GM12878 (cell line): ENCODE measurements around the gene H1-8. TPM values are rescaled to one million over a fixed set of nuclear protein-coding genes. Genes with fewer than 3 reads are reported as not detected.

Experiments used
- ATAC-seq: fragments of 200-7000 bp; cut with Tn5 transposase; 3 replicates; pipeline ENCODE4 v1.9.1; 2020; ENCODE audit warnings: mild to moderate bottlenecking, moderate library complexity
- BruUV-seq: library from RNA; stranded (reverse); fragments of 400-500 nt; replicated peaks from 2 replicates; lab custom pipeline; 2021; lab: Mats Ljungman, UMichigan
- CTCF ChIA-PET: fragments of 300-600 bp; sonication (Branson Sonifier 250); formaldehyde crosslinking; extraction: SDS; loops from one replicate; lab custom pipeline; 2021; ENCODE audit warnings: inconsistent platforms; lab: Yijun Ruan, JAX
- POLR2A ChIA-PET: fragments of 350-600 bp; formaldehyde crosslinking; extraction: SDS; loops from one replicate; lab custom pipeline; 2021; ENCODE audit warnings: inconsistent platforms; lab: Charles Lee
- RAD21 ChIA-PET: fragments of 300-600 bp; sonication (Branson Sonifier 250); formaldehyde crosslinking; loops from one replicate; lab custom pipeline; 2023; ENCODE audit warnings: antibody characterized with exemption; ENCODE audit not compliant: unreplicated experiment; lab: Charles Lee
- SMC1A ChIA-PET: fragments of 300-600 bp; sonication (Branson Sonifier 250); formaldehyde crosslinking; loops from one replicate; lab custom pipeline; 2023; ENCODE audit not compliant: unreplicated experiment, uncharacterized antibody; lab: Charles Lee
- DNase-seq: peaks from one replicate; pipeline ENCODE4 v3.0.0-alpha.2; 2011; ENCODE audit warnings: low read depth, low spot score
- FAIRE-seq: peaks from 3 replicates; lab custom pipeline; 2011; peaks lifted over from hg19 to GRCh38; lab: Jason Lieb, UNC
- H2AFZ ChIP-seq: 2 replicates; pipeline ENCODE4 v1.6.0; 2011; ENCODE audit warnings: low read depth, low read length, control low read depth; ENCODE audit not compliant: control insufficient read depth
- H3K27ac ChIP-seq: 2 replicates; pipeline ENCODE4 v1.5.1; 2011; ENCODE audit warnings: control low read depth; ENCODE audit not compliant: control insufficient read depth, insufficient read depth
- H3K27me3 ChIP-seq, 2 experiments: replicated peaks in 1 of 2; 2 replicates each; pipeline versions ENCODE4 v1.6.0 to v1.6.1; 2011; ENCODE audit warnings: low read length in 1 of 2; ENCODE audit not compliant: control insufficient read depth in 2 of 2, insufficient read depth in 2 of 2
- H3K36me3 ChIP-seq, 2 experiments: 2 replicates each; pipeline ENCODE4 v1.5.1; 2011; ENCODE audit warnings: low read length in 1 of 2; ENCODE audit not compliant: control insufficient read depth in 2 of 2, insufficient read depth in 2 of 2
- H3K4me1 ChIP-seq: 2 replicates; pipeline ENCODE4 v1.6.1; 2011; ENCODE audit warnings: mild to moderate bottlenecking, low read length, moderate library complexity, mixed read lengths; ENCODE audit not compliant: control insufficient read depth, insufficient read depth
- H3K4me2 ChIP-seq: 2 replicates; pipeline ENCODE4 v1.6.0; 2011; ENCODE audit warnings: control low read depth; ENCODE audit not compliant: control insufficient read depth, insufficient read depth
- H3K4me3 ChIP-seq: fragments of 200-600 bp; sonication (generic); 2 replicates; pipeline ENCODE4 v1.5.1; 2016
- H3K79me2 ChIP-seq: 2 replicates; pipeline ENCODE4 v1.6.0; 2011; ENCODE audit warnings: low read length; ENCODE audit not compliant: control insufficient read depth, insufficient read depth
- H3K9ac ChIP-seq: 2 replicates; pipeline ENCODE4 v1.8.0; 2011; ENCODE audit warnings: low read length, control low read depth, mixed read lengths; ENCODE audit not compliant: control insufficient read depth, insufficient read depth
- H3K9me3 ChIP-seq: replicated peaks from 3 replicates; pipeline ENCODE4 v1.5.1; 2011; ENCODE audit warnings: mild to moderate bottlenecking, low read length; ENCODE audit not compliant: control insufficient read depth, insufficient read depth
- H4K20me1 ChIP-seq: 2 replicates; pipeline ENCODE4 v1.6.0; 2011; ENCODE audit not compliant: control insufficient read depth, insufficient read depth
- ASH2L ChIP-seq: fragments of 300-600, 200-600 bp; sonication (generic); IDR thresholded peaks from 2 replicates; pipeline ENCODE4 v1.6.1; 2017; ENCODE audit warnings: low read depth, mild to moderate bottlenecking, borderline replicate concordance
- CBX3 ChIP-seq: fragments of 200-600 bp; sonication (generic); IDR thresholded peaks from 2 replicates; pipeline ENCODE4 v1.6.1; 2016; ENCODE audit warnings: low read depth, borderline replicate concordance
- GABPA ChIP-seq: IDR thresholded peaks from 2 replicates; pipeline ENCODE4 v1.6.1; 2014; ENCODE audit warnings: antibody characterized with exemption, low read depth, mild to moderate bottlenecking, inconsistent platforms
- GATAD2B ChIP-seq: fragments of 450-650 bp; conservative IDR thresholded peaks from 2 replicates; pipeline ENCODE4 v1.6.1; 2017; ENCODE audit warnings: low read depth, mild to moderate bottlenecking, moderate library complexity
- HDAC6 ChIP-seq: fragments of 200-600 bp; sonication (generic); IDR thresholded peaks from one replicate; pipeline ENCODE4 v1.8.0; 2017; ENCODE audit warnings: antibody characterized with exemption; ENCODE audit not compliant: unreplicated experiment
- MEF2A ChIP-seq: IDR thresholded peaks from 2 replicates; pipeline ENCODE4 v1.6.1; 2011; ENCODE audit warnings: low read depth, mild to moderate bottlenecking, low read length, moderate library complexity; ENCODE audit not compliant: insufficient read depth
- NBN ChIP-seq: fragments of 450-650 bp; IDR thresholded peaks from 2 replicates; pipeline ENCODE4 v1.6.1; 2016
- PAX8 ChIP-seq: fragments of 450-650 bp; IDR thresholded peaks from 2 replicates; pipeline ENCODE4 v1.6.1; 2017; ENCODE audit warnings: mild to moderate bottlenecking, moderate library complexity
- POLR2AphosphoS5 ChIP-seq: IDR thresholded peaks from 2 replicates; pipeline ENCODE4 v1.6.1; 2011; ENCODE audit warnings: mild to moderate bottlenecking, low read length, inconsistent platforms
- REST ChIP-seq: IDR thresholded peaks from 2 replicates; pipeline ENCODE4 v1.6.1; 2012; ENCODE audit warnings: mild to moderate bottlenecking, low read depth, low read length
- TCF3 ChIP-seq: IDR thresholded peaks from 2 replicates; pipeline ENCODE4 v1.6.1; 2012; ENCODE audit warnings: low read depth, mild to moderate bottlenecking, low read length, borderline replicate concordance; ENCODE audit not compliant: insufficient read depth
- ZBTB33 ChIP-seq: fragments of 450-650 bp; IDR thresholded peaks from 2 replicates; pipeline ENCODE4 v1.6.1; 2017; ENCODE audit warnings: mild to moderate bottlenecking
- ZNF207 ChIP-seq: fragments of 450-650 bp; IDR thresholded peaks from 2 replicates; pipeline ENCODE4 v1.6.1; 2014; ENCODE audit warnings: antibody characterized with exemption, mild to moderate bottlenecking, borderline replicate concordance
- ZNF622 ChIP-seq: fragments of 450-650 bp; IDR thresholded peaks from 2 replicates; pipeline ENCODE4 v1.6.1; 2017; ENCODE audit warnings: mild to moderate bottlenecking, inconsistent platforms
- ZSCAN29 ChIP-seq: fragments of 450-650 bp; IDR thresholded peaks from 2 replicates; pipeline ENCODE4 v1.6.1; 2017; ENCODE audit warnings: mild to moderate bottlenecking, moderate library complexity
- WGBS: methylation state at CpG from one replicate; pipeline ENCODE4 v1.1.6; 2016; ENCODE audit warnings: low lambda C conversion rate; ENCODE audit not compliant: insufficient replicate concordance, insufficient coverage; ENCODE audit errors: missing lambda C conversion rate; 5-methylcytosine and 5-hydroxymethylcytosine counted together
- in situ Hi-C: fragments of 300-500 bp; cut with MboI; formaldehyde crosslinking; loops from 9 replicates; pipeline ENCODE4 v1.14.3; 2018; ENCODE audit warnings: mixed read lengths
- intact Hi-C: fragments of 100-400 bp; cut with micrococcal nuclease; formaldehyde crosslinking; loops from one replicate; pipeline ENCODE4 v1.14.2; 2022; ENCODE audit not compliant: unreplicated experiment
- polyA plus RNA-seq, 11 experiments: library from polyadenylated mRNA; depleted of rRNA in 4 of 11; unstranded in 6 of 11; stranded (reverse) in 5 of 11; fragments of >200 nt; fragmentation: Nextera tagmentation in 4 of 11; fragmentation: Illumina TruSeq in 1 of 11; extraction: Ambion mirVana in 4 of 11; extraction: Trizol in 1 of 11; gene quantifications; 1 replicate in 1 of 11; 2 replicates in 10 of 11; pipeline versions ENCODE4 v1.2.1 to v1.2.3, GENCODE V29; 2011 to 2016; ENCODE audit warnings: inconsistent platforms in 2 of 11, missing spikeins in 2 of 11, low read depth in 1 of 11
- total RNA-seq, 4 experiments: library from RNA; depleted of rRNA in 3 of 4; stranded (reverse); fragments of >200 nt in 3 of 4; fragmentation: Illumina TruSeq in 1 of 4; extraction: Trizol in 1 of 4; gene quantifications; 2 replicates each; pipeline versions ENCODE4 v1.2.1 to v1.2.3, GENCODE V29; 2013 to 2021
- TF ChIP-seq, protein P1 (sequence below): fragments of 450-650 bp; IDR thresholded peaks from 2 replicates; pipeline ENCODE4 v1.6.1; 2017; ENCODE audit warnings: mild to moderate bottlenecking, moderate library complexity

Gene H1-8
- total and polyA plus RNA-seq, 10 of the 15 experiments (the other 5 are each of a cell fraction or from before 2014, with no cell fraction given) = not detected

- TF ChIP-seq, protein P1, sequence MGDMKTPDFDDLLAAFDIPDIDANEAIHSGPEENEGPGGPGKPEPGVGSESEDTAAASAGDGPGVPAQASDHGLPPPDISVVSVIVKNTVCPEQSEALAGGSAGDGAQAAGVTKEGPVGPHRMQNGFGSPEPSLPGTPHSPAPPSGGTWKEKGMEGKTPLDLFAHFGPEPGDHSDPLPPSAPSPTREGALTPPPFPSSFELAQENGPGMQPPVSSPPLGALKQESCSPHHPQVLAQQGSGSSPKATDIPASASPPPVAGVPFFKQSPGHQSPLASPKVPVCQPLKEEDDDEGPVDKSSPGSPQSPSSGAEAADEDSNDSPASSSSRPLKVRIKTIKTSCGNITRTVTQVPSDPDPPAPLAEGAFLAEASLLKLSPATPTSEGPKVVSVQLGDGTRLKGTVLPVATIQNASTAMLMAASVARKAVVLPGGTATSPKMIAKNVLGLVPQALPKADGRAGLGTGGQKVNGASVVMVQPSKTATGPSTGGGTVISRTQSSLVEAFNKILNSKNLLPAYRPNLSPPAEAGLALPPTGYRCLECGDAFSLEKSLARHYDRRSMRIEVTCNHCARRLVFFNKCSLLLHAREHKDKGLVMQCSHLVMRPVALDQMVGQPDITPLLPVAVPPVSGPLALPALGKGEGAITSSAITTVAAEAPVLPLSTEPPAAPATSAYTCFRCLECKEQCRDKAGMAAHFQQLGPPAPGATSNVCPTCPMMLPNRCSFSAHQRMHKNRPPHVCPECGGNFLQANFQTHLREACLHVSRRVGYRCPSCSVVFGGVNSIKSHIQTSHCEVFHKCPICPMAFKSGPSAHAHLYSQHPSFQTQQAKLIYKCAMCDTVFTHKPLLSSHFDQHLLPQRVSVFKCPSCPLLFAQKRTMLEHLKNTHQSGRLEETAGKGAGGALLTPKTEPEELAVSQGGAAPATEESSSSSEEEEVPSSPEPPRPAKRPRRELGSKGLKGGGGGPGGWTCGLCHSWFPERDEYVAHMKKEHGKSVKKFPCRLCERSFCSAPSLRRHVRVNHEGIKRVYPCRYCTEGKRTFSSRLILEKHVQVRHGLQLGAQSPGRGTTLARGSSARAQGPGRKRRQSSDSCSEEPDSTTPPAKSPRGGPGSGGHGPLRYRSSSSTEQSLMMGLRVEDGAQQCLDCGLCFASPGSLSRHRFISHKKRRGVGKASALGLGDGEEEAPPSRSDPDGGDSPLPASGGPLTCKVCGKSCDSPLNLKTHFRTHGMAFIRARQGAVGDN = no peak
- TF ChIP-seq MEF2A (no peak), CBX3 (no peak), GABPA (no peak)
Observed at GRCh38 chr3:129542747-129543146, 228 bp upstream of the H1-8 start (continued).

GRCh38 chr3:129543999-129544398 lies 1.0 kb downstream of the H1-8 start:
- ChIA-PET RAD21 (no interaction called here), SMC1A (no interaction called here), POLR2A (no interaction called here), CTCF (no interaction called here)
- BruUV-seq = no TSS peak
- 46% methylated on average over 8 of the region's 9 CpGs for WGBS
- H3K9me3 ChIP-seq = no peaks in the 10 kb centered on the region
- in situ Hi-C loops = no loop called here
- intact Hi-C loops = no loop called here
- H3K27ac ChIP-seq = no peak overlapping the region
- H3K4me1 ChIP-seq = no peaks in the 10 kb centered on the region
- no peaks in the 10 kb centered on the region for H4K20me1 ChIP-seq
- DNase-seq = no peak
- no peaks in the 10 kb centered on the region for H3K79me2 ChIP-seq
- no peak for FAIRE-seq
- H2AFZ ChIP-seq = no peak overlapping the region
- no peak overlapping the region for H3K4me3 ChIP-seq
- no peak overlapping the region for H3K9ac ChIP-seq
- no peaks in the 10 kb centered on the region for H3K36me3 ChIP-seq
- no peaks in the 10 kb centered on the region; a peak in 1 of 4 replicates for H3K27me3 ChIP-seq
- H3K4me2 ChIP-seq = no peak overlapping the region
- no peak for ATAC-seq
- no peak for TF ChIP-seq ZNF622
- TF ChIP-seq PAX8 = no peak
- TF ChIP-seq TCF3 = no peak
- TF ChIP-seq POLR2AphosphoS5 = no peak
- no peak for TF ChIP-seq ZNF207
- no peak for TF ChIP-seq ASH2L
- no peak for TF ChIP-seq HDAC6
- TF ChIP-seq ZSCAN29 = no peak
- no peak for TF ChIP-seq GATAD2B
- no peak for TF ChIP-seq REST
- TF ChIP-seq ZBTB33 = no peak
- TF ChIP-seq NBN = no peak
